H54 (cell line): ENCODE data around the gene SERAC1.
"Not testable (repeated sequence)": the region's sequence is repeated elsewhere in the genome, so short reads cannot be mapped to it uniquely, and the experiment has no call there.

Source experiments
- DNase-seq: peaks from one replicate; pipeline ENCODE4 v3.0.0; 2011; ENCODE audit warnings: low spot score, mixed read lengths; ENCODE audit not compliant: insufficient read length
- FAIRE-seq: peaks from 3 replicates; lab custom pipeline; 2011; peaks lifted over from hg19 to GRCh38; lab: Jason Lieb, UNC
- POLR2A ChIP-seq: IDR thresholded peaks from 2 replicates; pipeline ENCODE4 v1.6.1; 2011; ENCODE audit warnings: low read depth, mild to moderate bottlenecking, low read length

The SERAC1 gene

GRCh38 chr6:158191032-158191431 is 23.0 kb upstream of the SERAC1 start:
- no peak for DNase-seq
- TF ChIP-seq POLR2A = no peak
- FAIRE-seq = no peak

GRCh38 chr6:158188591-158188990 is 20.5 kb upstream of the SERAC1 start:
- no peak for DNase-seq
- no peak for TF ChIP-seq POLR2A
- FAIRE-seq = no peak

DNA sequence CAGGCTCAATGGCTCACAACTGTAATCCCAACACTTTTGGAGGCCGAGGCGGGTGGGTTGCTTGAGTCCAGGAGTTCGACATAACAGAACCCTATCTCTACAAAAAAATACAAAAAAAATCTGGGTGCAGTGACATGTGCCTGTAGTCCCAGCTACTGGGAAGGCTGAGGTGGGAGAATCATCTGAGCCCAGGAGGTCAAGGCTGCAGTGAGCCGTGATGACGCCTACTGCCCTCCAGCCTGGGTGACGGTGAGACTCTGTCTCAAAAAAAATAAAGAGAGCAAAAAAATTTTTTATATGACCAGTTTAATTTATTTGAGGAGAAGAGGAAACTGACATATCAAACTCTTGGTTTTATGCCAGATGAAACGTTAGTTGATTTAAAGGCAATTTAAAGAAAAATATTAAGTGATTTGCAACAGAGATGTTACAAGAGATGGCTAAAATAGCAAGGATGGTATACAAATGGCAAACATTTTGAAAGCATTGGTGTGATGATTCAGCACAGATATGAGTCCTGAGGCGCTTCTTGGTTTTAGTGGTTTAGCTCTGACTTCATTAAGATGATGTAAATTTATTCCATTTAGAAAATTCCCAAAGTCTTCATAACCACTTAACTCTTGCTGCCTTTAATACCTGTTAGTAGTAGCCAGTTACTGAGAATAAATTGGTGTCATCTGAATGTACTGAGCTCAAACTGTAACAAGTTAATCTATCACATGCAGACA is 17.8 kb upstream of the SERAC1 start:
- FAIRE-seq = no peak
- no peak for TF ChIP-seq POLR2A
- DNase-seq = no peak

DNA sequence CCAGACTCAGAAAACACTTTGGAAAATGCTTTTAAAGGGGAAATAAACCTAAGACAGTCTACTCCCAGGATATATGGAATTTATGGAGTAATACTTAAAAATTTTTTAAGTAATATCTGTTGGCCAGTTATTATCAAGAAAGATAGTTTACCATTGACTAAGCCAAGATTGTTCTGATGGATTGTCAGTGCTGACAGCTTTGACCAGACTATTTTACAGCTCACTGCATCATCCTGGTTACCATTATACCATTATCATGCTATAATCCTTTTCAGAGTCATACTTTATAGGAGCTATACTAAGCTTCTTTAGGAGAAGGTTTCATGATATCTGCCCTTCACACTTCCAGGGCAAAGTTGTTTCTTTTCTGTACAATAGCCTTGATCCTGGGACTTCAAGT is 16.5 kb upstream of the SERAC1 start:
- FAIRE-seq (no peak), DNase-seq (no peak)
- TF ChIP-seq POLR2A = no peak

- not testable (repeated sequence) for FAIRE-seq
Measured at GRCh38 chr6:158183174-158183972, 15.3 kb upstream of the SERAC1 start.

GRCh38 chr6:158177712-158178111 is 9.7 kb upstream of the SERAC1 start:
- FAIRE-seq, DNase-seq: not testable (repeated sequence)

More at GRCh38 chr6:158183174-158183972, 15.3 kb upstream of the SERAC1 start:
- not testable (repeated sequence) for DNase-seq

DNA sequence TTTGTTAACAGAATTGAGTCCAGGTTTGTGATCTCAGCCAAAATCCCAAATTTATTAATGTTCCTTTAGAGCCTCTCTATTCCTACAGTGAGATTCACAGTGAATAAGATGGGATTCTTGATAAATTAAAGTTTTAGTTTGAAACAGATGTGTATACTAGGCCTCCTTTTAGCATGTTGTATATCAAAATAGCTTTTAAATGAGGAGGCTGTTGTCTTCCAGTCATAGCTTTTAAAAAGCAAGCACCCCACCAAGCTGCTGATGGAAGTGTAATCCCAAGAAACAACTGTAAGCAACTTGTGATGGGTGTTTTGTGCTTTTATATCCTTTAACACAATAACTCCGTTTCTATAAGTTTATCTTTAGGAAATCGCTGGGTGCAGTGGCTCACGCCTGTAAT is 7.0 kb upstream of the SERAC1 start:
- no peak for TF ChIP-seq POLR2A
- DNase-seq = no peak
- FAIRE-seq = no peak

DNA sequence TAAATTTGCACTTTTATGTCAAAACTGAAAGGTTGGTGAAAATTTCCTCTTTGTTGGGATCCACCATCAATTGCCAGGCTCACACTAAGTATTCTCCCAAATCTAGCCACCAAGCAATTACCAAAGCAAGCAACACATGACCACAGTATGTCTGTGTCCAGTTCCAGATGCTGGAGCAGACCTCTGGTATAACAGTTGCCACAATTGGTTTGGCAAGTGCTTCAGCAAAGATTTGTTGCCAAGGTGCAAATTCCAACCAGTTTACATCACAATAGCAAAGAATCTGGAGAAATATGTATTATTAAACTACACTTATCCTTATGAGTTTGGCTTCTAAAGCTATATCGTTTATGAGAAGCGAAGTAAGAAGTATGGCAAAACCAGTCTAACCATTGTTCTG is 6.5 kb upstream of the SERAC1 start:
- no peak for DNase-seq
- no peak for TF ChIP-seq POLR2A
- peak; percentile 23 for FAIRE-seq

GRCh38 chr6:158174024-158174423 is 6.0 kb upstream of the SERAC1 start:
- no peak for DNase-seq
- no peak for TF ChIP-seq POLR2A
- FAIRE-seq = no peak

GRCh38 chr6:158172001-158172400 is 3.9 kb upstream of the SERAC1 start:
- DNase-seq (no peak), FAIRE-seq (no peak)
- no peak for TF ChIP-seq POLR2A

DNA sequence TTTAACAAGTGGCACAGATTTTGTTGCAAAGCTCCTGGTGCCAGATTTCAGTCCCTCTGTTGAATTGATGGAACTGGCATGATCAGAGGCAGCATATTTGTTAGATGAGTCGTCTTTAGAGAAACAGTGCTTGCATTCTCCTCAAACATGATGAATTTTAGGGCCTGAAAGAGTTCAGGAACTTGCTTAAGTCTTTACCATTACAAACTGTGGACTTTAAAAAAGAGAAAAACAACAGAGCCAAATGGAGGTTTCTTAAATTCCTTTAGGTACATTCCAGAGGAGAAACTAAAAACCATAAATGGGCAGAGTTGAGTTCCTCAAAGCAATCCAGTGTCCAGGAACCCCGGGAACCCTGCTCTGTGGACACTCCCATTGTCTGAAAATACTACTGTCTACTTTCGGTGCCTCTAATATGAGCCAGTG is 2.6 kb upstream of the SERAC1 start:
- FAIRE-seq = peak; percentile 91
- peak; percentile 29 for DNase-seq
- no peak for TF ChIP-seq POLR2A

- not testable (repeated sequence) for FAIRE-seq, DNase-seq
Measured at GRCh38 chr6:158169634-158170033, 1.6 kb upstream of the SERAC1 start.

DNA sequence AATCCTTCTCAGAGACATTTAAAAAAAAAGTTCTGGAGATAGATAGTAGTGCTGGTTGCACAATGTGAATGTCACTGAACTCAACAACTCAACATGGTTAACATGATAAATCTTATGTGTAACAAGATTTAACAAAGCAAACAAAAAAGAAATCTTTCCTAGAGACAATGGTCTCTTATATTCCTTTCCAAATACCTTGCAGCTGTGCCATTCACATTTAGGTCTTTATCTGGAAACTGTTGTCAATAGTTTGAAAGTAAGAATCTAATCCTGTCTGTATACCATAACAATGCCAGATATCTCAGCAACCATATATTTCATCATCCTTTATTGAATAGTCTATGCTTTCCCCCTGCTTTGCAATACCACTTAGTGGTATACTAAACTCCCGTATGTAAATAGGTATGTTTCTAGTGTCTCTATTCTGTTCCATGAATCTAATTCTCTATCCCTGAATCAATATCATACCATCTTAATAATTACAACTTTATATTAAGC is 2.1 kb downstream of the SERAC1 start:
- no peak for TF ChIP-seq POLR2A
- DNase-seq (no peak), FAIRE-seq (no peak)

- TF ChIP-seq POLR2A = no peak
- no peak for FAIRE-seq
- no peak for DNase-seq
Measured at GRCh38 chr6:158164579-158165170, 3.4 kb downstream of the SERAC1 start.
